A549 (cell line): Measurements from ENCODE around the gene TSNAX. TPM values are rescaled to one million over a fixed set of nuclear protein-coding genes. Genes with fewer than 3 reads are reported as not detected.

Source experiments
- ATAC-seq, 2 experiments: fragments of 200-7000 bp in 1 of 2; fragments of >200 bp in 1 of 2; cut with Nextera tagmentation in 1 of 2; cut with Tn5 transposase in 1 of 2; 3 replicates each; pipeline versions ENCODE4 v1.8.0 to v1.9.1; 2018 to 2020; ENCODE audit warnings: mild to moderate bottlenecking in 1 of 2, moderate library complexity in 1 of 2
- CTCF ChIA-PET: fragments of 300-600 bp; sonication (Branson Sonifier 250); formaldehyde crosslinking; extraction: SDS; loops from one replicate; lab custom pipeline; 2021; ENCODE audit warnings: antibody characterized with exemption, inconsistent platforms; lab: Yijun Ruan, JAX
- POLR2A ChIA-PET: fragments of 350-600 bp; formaldehyde crosslinking; extraction: SDS; loops from one replicate; lab custom pipeline; 2021; ENCODE audit warnings: antibody characterized with exemption, inconsistent platforms; lab: Yijun Ruan, JAX
- DNase-seq, 2 experiments: peaks; one replicate each; pipeline versions ENCODE4 v3.0.0 to v3.0.0-alpha.2; 2011 to 2016; ENCODE audit warnings: low read depth in 1 of 2, low spot score in 1 of 2
- FAIRE-seq: peaks from 2 replicates; lab custom pipeline; 2011; peaks lifted over from hg19 to GRCh38; lab: Jason Lieb, UNC
- H3K27ac ChIP-seq, 2 experiments: fragments of >200 bp; sonication (Bioruptor Twin); formaldehyde crosslinking; 3 replicates each; pipeline ENCODE4 v1.5.1; 2016 to 2017
- H3K4me1 ChIP-seq: fragments of >200 bp; sonication (Bioruptor Twin); formaldehyde crosslinking; 3 replicates; pipeline ENCODE4 v1.6.1; 2016
- H3K4me2 ChIP-seq: fragments of >200 bp; sonication (Bioruptor Twin); formaldehyde crosslinking; 3 replicates; pipeline ENCODE4 v1.6.1; 2016
- H3K4me3 ChIP-seq: fragments of >200 bp; sonication (Bioruptor Twin); formaldehyde crosslinking; 3 replicates; pipeline ENCODE4 v1.5.1; 2016
- H3K9me3 ChIP-seq: fragments of >200 bp; sonication (Bioruptor Twin); formaldehyde crosslinking; 3 replicates; pipeline ENCODE4 v1.6.1; 2016
- BCL3 ChIP-seq: fragments of >200 bp; sonication (Bioruptor Twin); formaldehyde crosslinking; IDR thresholded peaks from 3 replicates; pipeline ENCODE4 v1.6.1; 2016
- CBX2 ChIP-seq: fragments of 200-600 bp; sonication (generic); IDR thresholded peaks from 2 replicates; pipeline ENCODE4 v1.6.1; 2016; ENCODE audit warnings: low read depth, mild to moderate bottlenecking, borderline replicate concordance
- CBX8 ChIP-seq: fragments of 200-600 bp; sonication (generic); IDR thresholded peaks from 2 replicates; pipeline ENCODE4 v1.6.1; 2016
- CEBPB ChIP-seq, 2 experiments: fragments of >200 bp in 1 of 2; sonication (Bioruptor Twin) in 1 of 2; formaldehyde crosslinking in 1 of 2; IDR thresholded peaks; 2 replicates each; pipeline ENCODE4 v1.6.1; 2012 to 2016
- CTCF ChIP-seq: fragments of >200 bp; sonication (Bioruptor Twin); formaldehyde crosslinking; IDR thresholded peaks from 3 replicates; pipeline ENCODE4 v1.5.1; 2016
- E2F6 ChIP-seq: IDR thresholded peaks from 2 replicates; pipeline ENCODE4 v1.6.1; 2012; ENCODE audit warnings: low read depth, borderline replicate concordance
- EHF ChIP-seq: fragments of 250-450 bp; sonication (Bioruptor Pico); IDR thresholded peaks from 2 replicates; pipeline ENCODE4 v1.5.0; 2020; ENCODE audit warnings: mild to moderate bottlenecking
- EHMT2 ChIP-seq: fragments of 200-600 bp; sonication (generic); IDR thresholded peaks from 2 replicates; pipeline ENCODE4 v1.6.1; 2016; ENCODE audit warnings: antibody characterized with exemption, low read depth, mild to moderate bottlenecking, moderate library complexity
- EP300 ChIP-seq, 2 experiments: fragments of >200 bp; sonication (Bioruptor Twin); formaldehyde crosslinking; IDR thresholded peaks; 2 replicates in 1 of 2; 3 replicates in 1 of 2; pipeline ENCODE4 v1.6.1; 2016 to 2017
- FOSB ChIP-seq: fragments of 250-450 bp; sonication (Bioruptor Pico); IDR thresholded peaks from 2 replicates; pipeline ENCODE4 v1.5.0; 2020; ENCODE audit warnings: mild to moderate bottlenecking, moderate library complexity
- FOSL2 ChIP-seq, 2 experiments: fragments of 450-650 bp in 1 of 2; fragments of >200 bp in 1 of 2; sonication (Bioruptor Twin) in 1 of 2; formaldehyde crosslinking; IDR thresholded peaks; 2 replicates each; pipeline versions ENCODE4 v1.5.0 to v1.6.1; 2016 to 2020; ENCODE audit warnings: mild to moderate bottlenecking in 1 of 2, moderate library complexity in 1 of 2
- FOXS1 ChIP-seq: fragments of 250-450 bp; sonication (Bioruptor Pico); IDR thresholded peaks from 2 replicates; pipeline ENCODE4 v1.5.0; 2020; ENCODE audit warnings: mild to moderate bottlenecking, moderate library complexity
- GATA3 ChIP-seq: IDR thresholded peaks from 2 replicates; pipeline ENCODE4 v1.6.1; 2012; ENCODE audit warnings: borderline replicate concordance
- HES2 ChIP-seq: fragments of >200 bp; sonication (Bioruptor Twin); formaldehyde crosslinking; IDR thresholded peaks from 2 replicates; pipeline ENCODE4 v1.6.1; 2016
- HOXB5 ChIP-seq: fragments of 250-450 bp; sonication (Bioruptor Pico); IDR thresholded peaks from 2 replicates; pipeline ENCODE4 v1.5.0; 2020; ENCODE audit warnings: mild to moderate bottlenecking, moderate library complexity
- JUN ChIP-seq, 2 experiments: fragments of >200 bp; sonication (Bioruptor Twin); formaldehyde crosslinking; IDR thresholded peaks; 2 replicates in 1 of 2; 3 replicates in 1 of 2; pipeline ENCODE4 v1.6.1; 2016 to 2017
- JUNB ChIP-seq: fragments of >200 bp; sonication (Bioruptor Twin); formaldehyde crosslinking; IDR thresholded peaks from 2 replicates; pipeline ENCODE4 v1.6.1; 2016
- KDM5A ChIP-seq: fragments of 200-600 bp; sonication (generic); IDR thresholded peaks from 2 replicates; pipeline ENCODE4 v1.6.1; 2016; ENCODE audit warnings: antibody characterized with exemption, mild to moderate bottlenecking
- MAFK ChIP-seq: fragments of 450-650 bp; IDR thresholded peaks from 2 replicates; pipeline ENCODE4 v1.6.1; 2014; ENCODE audit not compliant: partially characterized antibody
- MAX ChIP-seq: IDR thresholded peaks from 2 replicates; pipeline ENCODE4 v1.6.1; 2012
- MAZ ChIP-seq: fragments of 150-350 bp; IDR thresholded peaks from 2 replicates; pipeline ENCODE4 v1.6.1; 2014; ENCODE audit warnings: antibody characterized with exemption, low read depth, low read length, borderline replicate concordance
- NFE2L2 ChIP-seq: fragments of 150-350 bp; conservative IDR thresholded peaks from 2 replicates; pipeline ENCODE4 v1.6.1; 2014; ENCODE audit warnings: low read length
- NPAS2 ChIP-seq: fragments of 250-450 bp; sonication (Bioruptor Pico); IDR thresholded peaks from 2 replicates; pipeline ENCODE4 v1.8.0; 2022; ENCODE audit warnings: mild to moderate bottlenecking, moderate library complexity, borderline replicate concordance
- RARB ChIP-seq: fragments of 250-450 bp; sonication (Bioruptor Pico); IDR thresholded peaks from 2 replicates; pipeline ENCODE4 v1.8.0; 2021; ENCODE audit warnings: mild to moderate bottlenecking, moderate library complexity
- REST ChIP-seq: fragments of 200-600 bp; sonication (generic); IDR thresholded peaks from 2 replicates; pipeline ENCODE4 v1.6.1; 2016; ENCODE audit warnings: antibody characterized with exemption, mild to moderate bottlenecking, moderate library complexity
- SMC3 ChIP-seq: fragments of >200 bp; sonication (Bioruptor Twin); formaldehyde crosslinking; IDR thresholded peaks from 3 replicates; pipeline ENCODE4 v1.6.1; 2018; ENCODE audit warnings: inconsistent platforms
- USF2 ChIP-seq: fragments of 450-650 bp; IDR thresholded peaks from 2 replicates; pipeline ENCODE4 v1.6.1; 2014; ENCODE audit warnings: antibody characterized with exemption
- ZC3H11A ChIP-seq: fragments of 450-650 bp; IDR thresholded peaks from 2 replicates; pipeline ENCODE4 v1.6.1; 2014; ENCODE audit warnings: antibody characterized with exemption, mild to moderate bottlenecking
- ZFP36 ChIP-seq: fragments of 450-650 bp; IDR thresholded peaks from 2 replicates; pipeline ENCODE4 v1.6.1; 2014; ENCODE audit warnings: borderline replicate concordance; ENCODE audit not compliant: partially characterized antibody
- ZNF302 ChIP-seq: fragments of 250-450 bp; sonication (Bioruptor Pico); IDR thresholded peaks from 2 replicates; pipeline ENCODE4 v1.9.0; 2021; ENCODE audit warnings: inconsistent platforms, mild to moderate bottlenecking, moderate library complexity
- ZSCAN20 ChIP-seq: fragments of 250-450 bp; sonication (Bioruptor Pico); IDR thresholded peaks from 2 replicates; pipeline ENCODE4 v1.8.0; 2022; ENCODE audit warnings: mild to moderate bottlenecking, moderate library complexity
- WGBS: methylation state at CpG from one replicate; pipeline ENCODE4 v1.1.6; 2017; ENCODE audit errors: missing lambda C conversion rate; 5-methylcytosine and 5-hydroxymethylcytosine counted together
- polyA plus RNA-seq, 4 experiments: library from polyadenylated mRNA; depleted of rRNA in 3 of 4; stranded (reverse); fragments of >200 nt; fragmentation: RNase III in 1 of 4; extraction: RNeasy Plus Mini Kit Qiagen cat#74134 plus additional on column Dnase treatment in 1 of 4; gene quantifications; 2 replicates in 3 of 4; 3 replicates in 1 of 4; pipeline ENCODE4 v1.2.3, GENCODE V29; 2011 to 2017

TSNAX gene
- polyA plus RNA-seq, 2 of the 4 experiments (the other 2 are of a cell fraction) = 48.5 to 58.3 TPM

- H3K4me1 ChIP-seq = peaks cover 43% of the 10 kb centered on the region
- no peak overlapping the region for H3K4me3 ChIP-seq
- 0 out of 3 replicates have a peak, but pooled peaks cover 3% of the 10 kb centered on the region for H3K9me3 ChIP-seq
- WGBS = 9% methylated on average over 11 of the region's 11 CpGs
- peak overlapping the region; percentile 83 to 85 for H3K27ac ChIP-seq
- FAIRE-seq (peak; percentile 46), ATAC-seq (peak; percentile 90 to 91), DNase-seq (peak; percentile 37 to 95)
- CTCF ChIA-PET = interaction anchor here (0.7 to 1.6 kb wide), 3 partner anchors 19 to 218 kb away, joined by 3 to 7 read pairs (median 4); no protein-coding TSS in a partner anchor
- peak overlapping the region; percentile 55 for H3K4me2 ChIP-seq
- POLR2A ChIA-PET = interaction anchor here (0.7 kb wide), 1 partner anchor 216 kb away, joined by 3 read pairs; no protein-coding TSS in a partner anchor
- TF ChIP-seq HES2 (no peak; the same call in 1 of the 2 replicates), CTCF (no peak), GATA3 (peak; percentile 95), KDM5A (no peak), CEBPB (IDR thresholded peaks at IDR 0.05) (peak in 1 of 2 experiments; percentile 80; a peak in 2 of 4 replicates), USF2 (no peak), ZNF302 (CRISPR knock-in tag) (peak; percentile 19; the same call in 1 of the 2 replicates), EHMT2 (no peak), CBX8 (no peak), HOXB5 (CRISPR knock-in tag) (peak; percentile 64; the same call in 1 of the 2 replicates), FOSB (CRISPR knock-in tag) (0 out of 2 replicates have a peak, but pooled peaks have one; percentile 76), RARB (CRISPR knock-in tag) (no peak), MAX (peak; percentile 48; the same call in 1 of the 2 replicates), JUNB (peak; percentile 67), SMC3 (no peak), ZSCAN20 (no peak), REST (no peak), FOXS1 (CRISPR knock-in tag) (peak; percentile 76; the same call in 1 of the 2 replicates), MAFK (peak; percentile 90), FOSL2 (IDR thresholded peaks at IDR 0.05) (no peak), FOSL2 (CRISPR knock-in tag; IDR thresholded peaks at IDR 0.05) (peak; percentile 83), BCL3 (peak; percentile 41; the same call in 1 of the 3 replicates), EHF (CRISPR knock-in tag) (no peak; the same call in none of the 2 replicates), ZC3H11A (peak; percentile 100), NFE2L2 (peak; percentile 29), NPAS2 (no peak), ZFP36 (peak; percentile 26), EP300 (IDR thresholded peaks at IDR 0.05) (peak; percentile 83 to 88; a peak in 4 of 5 replicates), E2F6 (no peak), MAZ (no peak), CBX2 (no peak), JUN (IDR thresholded peaks at IDR 0.05) (peak; percentile 64 to 75)
Measured at GRCh38 chr1:231576804-231577718, 48.6 kb downstream of the TSNAX start.
